GM04504 (cell line): ENCODE results near the gene AKR1C2.
"Not testable (repeated sequence)": the region's sequence is repeated elsewhere in the genome, so short reads cannot be mapped to it uniquely, and the experiment has no call there.

ENCODE experiments used
- DNase-seq: peaks from one replicate; pipeline ENCODE4 v3.0.0-alpha.2; 2012; ENCODE audit warnings: low read depth

AKR1C2 gene

GRCh38 chr10:5023177-5023805 lies 19.6 kb upstream of the AKR1C2 start:
- DNase-seq: no peak

DNA sequence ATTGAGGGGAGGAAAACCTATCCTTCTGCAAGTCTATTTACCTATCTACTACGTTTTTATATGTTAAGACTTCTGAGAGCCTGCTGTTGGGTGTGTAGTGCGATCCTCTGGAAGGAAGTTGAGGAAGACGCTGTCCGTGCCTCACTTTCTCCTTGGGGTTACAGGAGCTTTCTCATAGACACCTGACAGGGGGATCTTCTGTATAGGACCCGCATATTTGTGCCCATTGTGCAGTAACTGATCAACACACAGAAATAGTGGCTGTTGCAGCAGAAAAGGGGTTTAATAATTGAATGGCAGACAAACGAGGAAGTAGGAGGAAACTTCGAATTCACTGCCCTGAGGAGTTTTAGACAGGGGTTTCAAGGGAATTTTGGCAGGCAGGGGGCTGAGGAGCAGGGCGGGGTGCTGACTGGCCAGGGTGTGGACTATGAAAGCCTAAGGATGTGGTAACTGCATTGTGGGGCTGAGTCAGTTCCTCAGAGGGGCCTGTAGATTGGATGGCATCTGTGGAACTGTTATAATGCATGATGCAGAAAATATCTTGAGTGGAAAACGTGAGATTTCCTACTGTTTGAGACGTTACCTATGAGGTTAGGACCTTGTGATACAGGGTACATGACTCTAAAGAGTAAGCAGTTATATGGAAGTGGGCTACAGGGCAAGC lies 18.1 kb upstream of the AKR1C2 start:
- not testable (repeated sequence) for DNase-seq

DNA sequence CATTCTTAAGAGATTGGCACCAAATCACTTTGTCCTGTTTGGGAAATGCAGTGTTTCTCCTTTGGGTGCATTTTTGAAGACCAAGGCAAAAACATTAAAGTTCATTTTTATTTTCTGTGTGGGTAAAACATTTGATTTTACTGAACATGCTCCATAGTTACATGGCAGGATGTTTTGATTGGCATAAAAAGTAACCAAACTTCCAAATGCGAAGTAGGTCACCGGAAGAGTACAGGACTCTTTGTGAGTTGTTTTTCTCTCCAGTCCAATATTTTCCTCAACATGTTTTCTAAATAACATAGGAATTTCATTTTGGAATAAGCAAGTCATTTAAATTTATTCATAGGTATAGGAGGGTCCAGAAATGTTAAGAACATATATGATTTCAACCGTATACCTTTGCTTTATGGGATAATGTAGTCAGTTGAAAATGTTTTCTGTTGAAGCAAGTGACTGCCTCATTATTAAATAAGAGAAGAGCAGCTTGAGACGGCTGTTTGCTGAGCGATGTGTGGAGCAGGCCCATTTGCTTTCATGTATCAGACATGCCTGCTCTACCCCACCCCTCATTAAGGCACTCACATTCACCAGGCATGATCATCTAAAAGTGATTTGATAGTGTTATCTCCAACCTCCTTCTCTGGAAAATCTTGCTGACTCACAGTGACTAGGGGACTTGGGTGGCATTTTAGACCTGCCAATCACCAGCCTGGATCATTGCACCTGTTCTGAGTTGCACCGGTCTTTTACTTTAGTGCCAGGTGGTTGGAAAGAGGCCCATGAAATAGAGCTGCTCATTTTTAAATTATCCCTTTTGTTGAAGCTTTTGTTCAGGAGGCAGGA lies 16.3 kb upstream of the AKR1C2 start:
- not testable (repeated sequence) for DNase-seq

- DNase-seq: peak; percentile 40
Observed at GRCh38 chr10:5018671-5019277, 15.1 kb upstream of the AKR1C2 start.

DNA sequence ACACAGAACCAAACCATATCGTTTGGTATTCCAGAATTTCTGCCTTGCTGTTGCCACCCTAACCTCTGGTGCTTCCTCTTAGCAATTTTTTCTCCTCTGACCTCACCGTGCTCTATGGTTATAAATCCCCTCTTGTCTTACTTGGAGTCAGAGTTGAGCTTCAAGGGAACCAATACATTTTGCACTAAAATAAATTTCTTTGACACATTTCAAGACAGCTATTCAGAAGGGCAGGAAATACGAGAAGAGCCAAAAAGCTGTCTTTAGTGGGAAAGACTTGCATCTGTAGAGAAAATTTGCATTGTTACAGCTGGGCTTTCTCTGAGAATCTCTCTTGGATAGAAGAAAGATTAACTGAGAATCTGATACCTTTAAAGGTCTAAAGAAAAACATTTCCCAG lies 14.5 kb upstream of the AKR1C2 start:
- no peak for DNase-seq

GRCh38 chr10:5014936-5015335 lies 11.3 kb upstream of the AKR1C2 start:
- DNase-seq: no peak

DNA sequence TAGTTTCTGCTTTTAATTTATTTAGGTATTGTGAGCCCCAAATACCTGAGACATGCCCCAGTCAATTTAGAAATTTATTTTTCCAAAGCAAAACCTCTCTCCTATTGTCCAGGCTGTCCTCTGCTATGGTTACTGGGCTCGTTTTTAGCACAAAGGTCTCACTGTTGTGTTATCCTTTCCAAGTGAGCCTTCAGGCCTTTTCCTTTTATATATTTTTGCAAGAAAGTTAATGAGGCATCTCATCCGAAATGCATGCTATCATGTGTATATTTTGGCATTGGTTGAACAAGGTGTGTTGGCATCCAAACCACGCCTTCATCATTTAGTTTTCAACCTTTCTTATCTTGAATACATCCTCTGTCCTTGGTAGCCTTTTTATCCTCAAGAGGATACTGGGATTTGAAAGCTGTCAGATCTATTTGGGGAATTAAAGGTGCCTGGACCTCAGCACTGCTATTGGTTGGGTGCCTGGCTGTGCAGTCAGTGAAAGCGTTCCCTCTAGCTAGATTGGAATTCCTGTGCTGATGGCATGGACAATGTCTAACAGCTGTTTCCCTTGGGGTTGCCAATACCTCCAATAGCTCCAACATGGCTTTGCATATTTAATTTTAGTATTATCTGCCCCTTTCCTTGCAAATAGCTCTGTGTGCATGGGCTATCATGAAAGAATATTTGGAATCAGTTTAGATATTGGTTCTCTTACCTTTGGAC lies 10.7 kb upstream of the AKR1C2 start:
- DNase-seq: not testable (repeated sequence)

DNA sequence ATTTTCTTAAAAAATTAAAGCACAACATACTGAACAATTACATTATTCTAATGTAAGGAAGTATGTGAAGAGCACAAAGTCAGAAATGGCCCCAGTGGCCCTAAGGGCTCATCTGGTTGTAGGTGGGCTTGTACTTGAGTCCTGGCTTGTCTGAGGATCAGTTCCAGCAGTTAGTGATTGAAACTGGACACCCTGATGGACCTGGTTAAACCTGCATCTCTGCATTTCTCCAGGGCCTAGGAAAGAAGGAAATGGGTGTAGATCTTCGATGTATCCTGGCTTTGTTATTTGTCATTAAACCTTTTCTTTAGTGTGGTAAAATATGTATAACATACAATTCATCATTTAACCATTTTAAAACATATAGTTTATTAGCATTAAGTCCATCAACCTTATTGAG lies 9.7 kb upstream of the AKR1C2 start:
- no peak for DNase-seq

DNA sequence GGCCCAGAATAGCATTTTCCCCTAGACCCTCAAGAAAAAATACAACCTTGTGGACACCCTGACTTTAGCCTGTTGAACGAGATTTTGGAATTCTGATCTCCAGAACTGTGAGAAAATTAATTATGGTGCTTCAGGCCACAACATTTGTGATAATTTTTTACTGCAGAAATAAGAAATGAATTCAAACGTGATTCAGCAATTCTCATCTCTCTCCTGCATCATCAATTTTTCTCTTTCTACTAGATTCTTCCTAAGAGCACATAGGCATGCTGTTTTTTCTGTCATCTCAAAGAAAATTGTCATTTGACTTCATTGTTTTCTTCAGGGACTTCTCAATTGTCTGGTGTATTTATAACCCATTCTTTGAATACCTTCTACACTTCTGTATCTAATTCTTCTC lies 8.9 kb upstream of the AKR1C2 start:
- DNase-seq: no peak

- not testable (repeated sequence) for DNase-seq
Observed at GRCh38 chr10:5011392-5011791, 7.7 kb upstream of the AKR1C2 start.

GRCh38 chr10:5010043-5010442 lies 6.4 kb upstream of the AKR1C2 start:
- not testable (repeated sequence) for DNase-seq

GRCh38 chr10:5008857-5009548 lies 5.3 kb upstream of the AKR1C2 start:
- DNase-seq: not testable (repeated sequence)

DNA sequence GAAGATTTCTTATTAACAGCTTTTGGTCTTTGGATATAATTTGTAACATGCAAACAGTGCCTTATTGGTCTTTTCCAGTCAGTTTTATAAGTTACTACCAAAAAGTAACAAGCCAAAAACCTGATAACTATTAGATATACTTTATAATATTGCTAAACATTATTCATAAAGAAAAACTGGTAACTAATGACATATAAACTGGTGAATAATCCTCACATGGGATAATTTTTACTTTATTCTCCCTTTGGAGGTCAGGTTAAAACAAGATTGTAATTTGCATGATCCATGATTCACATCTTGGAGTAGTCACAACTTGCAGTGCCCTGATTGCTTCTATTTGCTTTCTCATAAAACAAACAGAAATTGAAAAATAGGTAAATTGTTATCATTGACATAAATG lies 844 bp upstream of the AKR1C2 start:
- not testable (repeated sequence) for DNase-seq

DNA sequence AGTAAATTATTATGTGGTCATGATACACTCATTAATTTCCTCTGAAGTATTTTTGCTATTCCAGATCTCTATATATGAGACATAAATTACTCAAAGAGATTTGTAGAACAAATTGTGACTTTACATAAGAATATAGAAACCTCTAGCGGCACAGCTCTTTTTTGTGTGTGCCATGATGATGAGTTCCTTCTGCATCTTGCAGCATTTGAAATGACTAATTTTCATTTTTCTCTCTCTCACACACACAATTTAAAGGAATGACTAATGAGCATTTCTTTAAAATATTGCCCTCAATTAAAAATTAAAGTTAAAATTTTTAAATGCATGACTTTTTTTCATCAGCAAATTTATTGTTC lies 351 bp upstream of the AKR1C2 start:
- DNase-seq: not testable (repeated sequence)

- DNase-seq: no peak
Observed at GRCh38 chr10:5002013-5002727, 1.5 kb downstream of the AKR1C2 start.

GRCh38 chr10:4998671-4999070 lies 5.0 kb downstream of the AKR1C2 start:
- DNase-seq: no peak

DNA sequence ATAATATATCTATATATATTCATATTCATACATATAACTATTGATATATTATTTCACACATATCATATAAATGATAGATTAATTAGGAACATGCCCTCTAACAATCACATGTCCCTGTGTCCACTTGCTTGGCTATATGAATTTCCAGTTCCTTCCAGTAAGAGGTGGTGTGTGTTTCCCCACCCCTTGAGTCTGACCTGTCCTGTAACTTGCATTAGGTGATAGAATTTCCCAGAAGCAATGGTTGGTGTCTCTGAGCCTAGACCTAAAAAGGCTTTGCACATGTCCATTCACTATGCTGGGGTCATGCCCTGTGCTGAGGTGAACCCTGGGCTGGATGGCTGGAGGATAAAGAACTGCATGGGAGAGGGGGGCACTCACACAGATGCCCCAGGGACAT lies 9.4 kb downstream of the AKR1C2 start:
- not testable (repeated sequence) for DNase-seq

GRCh38 chr10:4992564-4992963 lies 11.1 kb downstream of the AKR1C2 start:
- not testable (repeated sequence) for DNase-seq

- DNase-seq: not testable (repeated sequence)
Observed at GRCh38 chr10:4991463-4991862, 12.2 kb downstream of the AKR1C2 start.

DNA sequence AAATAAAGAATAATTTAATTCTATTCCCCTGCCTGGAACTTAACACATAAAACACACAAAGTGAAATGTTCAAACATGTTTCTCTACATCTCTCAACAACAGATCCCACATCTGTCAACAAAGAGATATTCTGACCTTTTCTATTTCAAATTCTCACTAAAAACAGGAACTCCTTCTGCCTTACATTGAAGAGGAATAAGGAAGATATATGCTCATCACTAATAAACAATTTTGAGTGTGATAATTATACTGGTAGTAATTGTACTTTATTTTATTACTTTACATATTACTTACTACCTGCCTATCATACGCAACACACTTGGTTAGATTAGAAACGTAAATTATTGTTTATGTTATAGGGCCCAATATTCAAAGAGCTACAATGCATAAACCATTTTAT lies 13.4 kb downstream of the AKR1C2 start:
- no peak for DNase-seq
